IMR-90 (cell line): ENCODE data around the gene MAB21L1. TPM values are rescaled to one million over a fixed set of nuclear protein-coding genes. Genes with fewer than 3 reads are reported as not detected.

Experiments
- ATAC-seq: fragments of 200-7000 bp; cut with Tn5 transposase; 2 replicates; pipeline ENCODE4 v1.9.1; 2020; ENCODE audit warnings: low read depth, mild to moderate bottlenecking, moderate library complexity
- BruUV-seq: library from RNA; stranded (reverse); fragments of 400-500 nt; replicated peaks from 2 replicates; lab custom pipeline; 2021; lab: Mats Ljungman, UMichigan
- CTCF ChIA-PET: fragments of 300-600 bp; formaldehyde crosslinking; extraction: SDS; loops from one replicate; lab custom pipeline; 2021; ENCODE audit warnings: antibody characterized with exemption; lab: Yijun Ruan, JAX
- POLR2A ChIA-PET: fragments of 300-600 bp; sonication (Branson Sonifier 250); formaldehyde crosslinking; loops from one replicate; lab custom pipeline; 2022; ENCODE audit warnings: antibody characterized with exemption; ENCODE audit not compliant: unreplicated experiment; lab: Charles Lee
- DNase-seq: peaks from one replicate; pipeline ENCODE4 v3.0.0; 2013
- H2AFZ ChIP-seq: replicated peaks from 2 replicates; pipeline ENCODE3; 2013; ENCODE audit warnings: low read length, mild to moderate bottlenecking; ENCODE audit not compliant: poor library complexity
- H2AK5ac ChIP-seq: 2 replicates; pipeline ENCODE4 v1.6.1; 2013; ENCODE audit warnings: low read depth, low read length, inconsistent platforms
- H2AK9ac ChIP-seq: replicated peaks from 2 replicates; pipeline ENCODE3; 2013; ENCODE audit warnings: mild to moderate bottlenecking, low read depth, low read length, moderate library complexity; ENCODE audit not compliant: poor library complexity
- H2BK120ac ChIP-seq: 2 replicates; pipeline ENCODE4 v1.6.1; 2013; ENCODE audit warnings: low read depth, low read length, inconsistent platforms
- H2BK15ac ChIP-seq: 3 replicates; pipeline ENCODE4 v1.6.1; 2013; ENCODE audit warnings: low read depth, low read length, inconsistent platforms
- H2BK20ac ChIP-seq: 2 replicates; pipeline ENCODE4 v1.6.1; 2013; ENCODE audit warnings: low read depth, mild to moderate bottlenecking, inconsistent platforms, low read length, moderate library complexity
- H2BK5ac ChIP-seq: 2 replicates; pipeline ENCODE4 v1.6.1; 2013; ENCODE audit warnings: mild to moderate bottlenecking, low read depth, low read length, inconsistent platforms; ENCODE audit not compliant: poor library complexity, severe bottlenecking
- H3K14ac ChIP-seq: replicated peaks from 2 replicates; pipeline ENCODE4 v1.6.1; 2013; ENCODE audit warnings: low read depth, low read length, inconsistent platforms
- H3K18ac ChIP-seq: 2 replicates; pipeline ENCODE4 v1.6.1; 2013; ENCODE audit warnings: low read depth, low read length, control low read depth
- H3K23ac ChIP-seq: 2 replicates; pipeline ENCODE4 v1.6.1; 2013; ENCODE audit warnings: low read depth, low read length, inconsistent platforms
- H3K27ac ChIP-seq: 2 replicates; pipeline ENCODE4 v1.5.1; 2013; ENCODE audit warnings: mild to moderate bottlenecking, control low read depth, low read length; ENCODE audit not compliant: insufficient read depth
- H3K27me3 ChIP-seq: 2 replicates; pipeline ENCODE4 v1.6.1; 2013; ENCODE audit warnings: low read length; ENCODE audit not compliant: control insufficient read depth, insufficient read depth
- H3K36me3 ChIP-seq: 2 replicates; pipeline ENCODE4 v1.6.1; 2013; ENCODE audit warnings: low read length, mixed read lengths; ENCODE audit not compliant: control insufficient read depth, insufficient read depth
- H3K4ac ChIP-seq: 2 replicates; pipeline ENCODE4 v1.6.1; 2013; ENCODE audit warnings: low read depth, low read length, inconsistent platforms
- H3K4me1 ChIP-seq: 2 replicates; pipeline ENCODE4 v1.6.1; 2013; ENCODE audit warnings: low read length, mixed read lengths; ENCODE audit not compliant: control insufficient read depth, insufficient read depth
- H3K4me2 ChIP-seq: 2 replicates; pipeline ENCODE4 v1.6.1; 2013; ENCODE audit warnings: low read depth, mild to moderate bottlenecking, control low read depth, low read length, moderate library complexity
- H3K4me3 ChIP-seq: 2 replicates; pipeline ENCODE4 v1.5.1; 2013; ENCODE audit warnings: low read depth, mild to moderate bottlenecking, control low read depth, low read length, moderate library complexity; ENCODE audit not compliant: insufficient read depth
- H3K56ac ChIP-seq: 2 replicates; pipeline ENCODE4 v1.6.1; 2013; ENCODE audit warnings: low read length, inconsistent platforms; ENCODE audit not compliant: insufficient read depth; ENCODE audit errors: extremely low read depth
- H3K79me1 ChIP-seq, 2 experiments: 2 replicates each; pipeline ENCODE4 v1.6.1; 2013; ENCODE audit warnings: low read length in 2 of 2, inconsistent platforms in 1 of 2, low read depth in 1 of 2
- H3K9ac ChIP-seq: 2 replicates; pipeline ENCODE4 v1.6.1; 2013; ENCODE audit warnings: low read depth, low read length, control low read depth
- H3K9me1 ChIP-seq: 2 replicates; pipeline ENCODE4 v1.6.1; 2013; ENCODE audit warnings: low read length, inconsistent platforms; ENCODE audit not compliant: insufficient read depth
- H3K9me3 ChIP-seq: 2 replicates; pipeline ENCODE4 v1.6.1; 2013; ENCODE audit warnings: low read length; ENCODE audit not compliant: control insufficient read depth, insufficient read depth
- H4K20me1 ChIP-seq: 2 replicates; pipeline ENCODE4 v1.6.1; 2013; ENCODE audit warnings: low read length, inconsistent platforms; ENCODE audit not compliant: insufficient read depth
- H4K5ac ChIP-seq: 2 replicates; pipeline ENCODE4 v1.6.1; 2013; ENCODE audit warnings: mild to moderate bottlenecking, low read depth, low read length, control low read depth
- H4K8ac ChIP-seq, 2 experiments: 2 replicates each; pipeline ENCODE4 v1.6.1; 2013; ENCODE audit warnings: low read depth in 2 of 2, low read length in 2 of 2, control low read depth in 1 of 2, inconsistent platforms in 1 of 2
- H4K91ac ChIP-seq: 2 replicates; pipeline ENCODE4 v1.6.1; 2013; ENCODE audit warnings: low read depth, low read length, inconsistent platforms; ENCODE audit not compliant: insufficient read depth
- FOS ChIP-seq: fragments of 150-350 bp; IDR thresholded peaks from 2 replicates; pipeline ENCODE4 v1.6.1; 2016; ENCODE audit warnings: low read depth, low read length
- NFE2L2 ChIP-seq: fragments of 150-350 bp; IDR thresholded peaks from 2 replicates; pipeline ENCODE4 v1.6.1; 2016; ENCODE audit warnings: low read depth, mild to moderate bottlenecking, low read length
- WGBS, 2 experiments: methylation state at CpG; one replicate each; pipeline versions ENCODE4 v1.1.5 to v1.1.7; 2013; ENCODE audit warnings: missing lambda C conversion rate in 2 of 2; ENCODE audit not compliant: insufficient read length in 1 of 2; ENCODE audit errors: extremely low coverage in 2 of 2; 5-methylcytosine and 5-hydroxymethylcytosine counted together
- dilution Hi-C: fragments of 300-500 bp; cut with HindIII; formaldehyde crosslinking; loops from one replicate; pipeline ENCODE4 v1.14.3; 2018; ENCODE audit warnings: low sequenced_read_pairs; ENCODE audit not compliant: unreplicated experiment
- in situ Hi-C: fragments of 300-500 bp; cut with MboI; formaldehyde crosslinking; loops from 3 replicates; pipeline ENCODE4 v1.14.3; 2019; ENCODE audit warnings: low sequenced_read_pairs, inconsistent platforms, mixed read lengths
- intact Hi-C: fragments of 100-400 bp; cut with micrococcal nuclease; formaldehyde crosslinking; loops from 2 replicates; pipeline ENCODE4 v1.10.0; 2022
- polyA plus RNA-seq, 3 experiments: library from polyadenylated mRNA; depleted of rRNA; stranded (reverse); fragments of >200 nt; gene quantifications; 2 replicates each; pipeline ENCODE4 v1.2.3, GENCODE V29; 2012; ENCODE audit warnings: low replicate concordance in 1 of 3
- total RNA-seq: library from RNA; depleted of rRNA; stranded (reverse); fragments of >200 nt; gene quantifications from 2 replicates; pipeline ENCODE4 v1.2.3, GENCODE V29; 2012

The MAB21L1 gene
- total and polyA plus RNA-seq, 2 of the 4 experiments (the other 2 are of a cell fraction): 0.53 to 0.72 TPM

GRCh38 chr13:35468195-35468594 lies 8.3 kb downstream of the MAB21L1 start:
- H2BK20ac ChIP-seq: no peak overlapping the region
- ATAC-seq (no peak), DNase-seq (no peak)
- dilution Hi-C loops (no loop called here), intact Hi-C loops (no loop called here), in situ Hi-C loops (no loop called here)
- no peak overlapping the region for H3K27ac ChIP-seq
- no peak overlapping the region for H4K8ac ChIP-seq
- TF ChIP-seq FOS: no peak
- TF ChIP-seq NFE2L2: no peak
- no peaks in the 10 kb centered on the region for H3K36me3 ChIP-seq
- no peak overlapping the region for H2BK120ac ChIP-seq
- H3K18ac ChIP-seq: no peak overlapping the region
- H3K9me3 ChIP-seq: peaks cover 6% of the 10 kb centered on the region; the same call in 1 of the 2 replicates
- H4K91ac ChIP-seq: no peak overlapping the region
- no CpG with 5 or more reads among the region's 1 CpG for WGBS, 2 experiments
- H3K9me1 ChIP-seq: no peaks in the 10 kb centered on the region
- peaks cover 24% of the 10 kb centered on the region for H3K27me3 ChIP-seq
- no peak overlapping the region for H3K4me2 ChIP-seq
- no peak overlapping the region for H2AK9ac ChIP-seq
- no peak overlapping the region for H3K4me3 ChIP-seq
- no peak overlapping the region for H3K9ac ChIP-seq
- H3K79me1 ChIP-seq: no peaks in the 10 kb centered on the region
- no peak overlapping the region for H2BK5ac ChIP-seq
- no peak overlapping the region for H3K56ac ChIP-seq
- no peak overlapping the region for H2AK5ac ChIP-seq
- BruUV-seq: no TSS peak
- H4K20me1 ChIP-seq: no peaks in the 10 kb centered on the region
- no peak overlapping the region for H4K5ac ChIP-seq
- ChIA-PET POLR2A (no interaction called here), CTCF (no interaction called here)
- no peak overlapping the region for H2BK15ac ChIP-seq
- no peak overlapping the region for H3K4ac ChIP-seq
- no peaks in the 10 kb centered on the region for H3K4me1 ChIP-seq
- H3K14ac ChIP-seq: no peak overlapping the region
- no peak overlapping the region for H2AFZ ChIP-seq
- H3K23ac ChIP-seq: no peak overlapping the region
